Islet precursor cell (in vitro differentiated cells): Measurements from ENCODE around the gene SPATA3.

Experiments
- DNase-seq: peaks from one replicate; pipeline ENCODE4 v3.0.0-alpha.2; 2018

SPATA3 gene

DNA sequence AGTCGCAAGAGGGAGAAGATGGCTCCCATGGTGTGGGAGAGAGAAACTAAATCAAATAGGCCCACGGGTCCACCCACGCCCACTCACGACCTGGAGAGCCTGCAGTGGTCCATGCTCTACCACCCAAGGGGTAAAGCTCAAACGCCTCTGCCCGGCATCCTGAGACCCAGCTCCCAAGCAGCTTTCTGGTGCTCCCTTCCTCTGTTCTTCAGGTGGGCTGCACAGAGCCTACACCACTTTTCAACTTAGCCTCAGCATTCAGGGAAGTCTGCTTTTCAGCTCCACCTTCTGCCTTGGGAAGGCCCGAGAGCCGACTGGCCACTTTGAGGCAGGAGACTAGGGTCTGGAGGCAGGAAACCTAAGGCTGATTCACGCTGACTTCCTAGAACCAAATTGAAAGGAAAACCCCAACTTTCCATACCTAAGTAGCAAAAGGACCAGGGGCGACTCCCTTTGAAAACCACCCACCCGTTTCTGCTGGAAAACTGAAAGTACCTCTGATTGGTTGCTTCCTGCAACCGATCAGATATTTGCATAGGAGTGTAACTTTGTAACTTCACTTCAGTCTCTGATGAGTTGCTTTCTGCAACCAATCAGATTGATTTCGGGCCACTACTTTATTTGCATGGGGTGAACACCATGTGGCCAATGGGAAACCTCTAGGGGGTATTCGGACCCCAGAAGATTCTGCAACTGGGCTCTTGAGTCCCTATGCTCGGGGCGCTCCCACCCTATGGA is 26.8 kb upstream of the SPATA3 start:
- DNase-seq: no peak

DNA sequence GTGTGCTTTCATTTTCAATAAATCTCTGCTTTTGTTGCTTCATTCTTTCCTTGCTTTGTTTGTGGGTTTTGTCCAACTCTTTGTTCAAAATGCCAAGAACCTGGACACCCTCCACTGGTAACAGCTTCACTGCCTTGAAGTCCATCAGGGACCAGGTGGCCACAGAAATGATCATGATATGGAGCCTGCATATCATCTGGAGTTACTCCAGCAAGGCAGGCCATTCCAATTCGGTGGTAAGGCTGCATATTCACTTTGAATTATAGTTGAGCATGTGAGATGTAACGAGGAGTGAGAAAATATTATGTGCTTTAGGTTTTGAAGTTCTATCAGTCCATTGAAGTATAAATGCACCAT is 26.3 kb upstream of the SPATA3 start:
- DNase-seq: no peak

DNA sequence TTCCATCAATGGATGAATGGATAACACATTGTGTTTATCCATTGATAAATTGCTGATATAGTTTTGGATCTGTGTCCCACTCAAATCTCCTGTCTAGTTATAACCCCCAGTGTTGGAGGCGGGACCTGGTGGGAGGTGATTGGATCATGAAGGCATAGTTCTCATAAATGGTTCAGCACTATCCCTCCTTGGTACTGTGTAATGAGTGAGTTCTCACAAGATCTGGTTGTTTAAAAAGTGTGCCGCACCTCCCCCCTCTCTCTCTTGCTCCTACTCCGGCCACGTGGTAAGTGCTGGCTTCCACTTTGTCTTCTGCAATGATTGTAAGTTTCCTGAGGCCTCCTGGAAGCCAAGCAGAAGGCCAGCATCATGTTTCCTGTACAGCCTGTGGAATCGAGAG is 23.9 kb upstream of the SPATA3 start:
- DNase-seq: no peak

DNA sequence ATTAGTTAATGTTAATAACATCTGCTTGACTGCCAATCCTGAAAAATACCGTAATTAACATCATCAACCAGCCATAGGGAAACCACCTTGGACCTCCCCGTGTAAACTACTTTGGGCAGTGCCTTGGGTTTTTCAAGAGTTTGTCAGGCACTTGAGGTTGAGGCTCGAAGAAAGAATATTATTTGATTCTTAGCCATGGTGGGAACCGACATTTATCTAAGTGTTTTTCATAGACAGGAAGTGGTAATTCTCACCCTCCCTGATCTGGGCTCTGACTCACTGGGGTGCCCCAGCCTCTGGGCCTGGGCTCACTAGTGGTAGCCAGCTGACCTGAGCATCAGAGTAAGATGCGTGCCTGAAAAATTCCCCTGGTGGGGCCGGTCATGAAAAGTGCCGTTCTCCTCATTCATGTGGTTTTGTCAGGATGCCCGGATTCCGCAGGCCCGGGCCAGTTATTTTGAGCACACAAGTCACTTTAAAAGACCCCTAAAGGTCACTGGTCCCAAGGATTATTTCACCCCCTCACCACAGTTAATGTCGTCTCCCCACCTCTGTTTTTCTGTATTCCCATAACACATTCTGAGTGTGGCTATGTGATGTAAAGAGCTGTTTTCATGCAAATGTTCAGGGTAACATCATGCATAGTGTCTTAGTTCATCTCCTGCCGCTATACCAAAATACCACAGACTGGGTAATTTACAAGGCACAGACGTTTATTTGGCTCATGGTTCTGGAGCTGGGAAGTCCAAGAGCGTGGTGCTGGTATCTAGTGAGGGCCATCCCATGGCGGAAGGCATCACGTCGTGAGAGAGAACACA is 21.6 kb upstream of the SPATA3 start:
- DNase-seq: peak; percentile 67

DNA sequence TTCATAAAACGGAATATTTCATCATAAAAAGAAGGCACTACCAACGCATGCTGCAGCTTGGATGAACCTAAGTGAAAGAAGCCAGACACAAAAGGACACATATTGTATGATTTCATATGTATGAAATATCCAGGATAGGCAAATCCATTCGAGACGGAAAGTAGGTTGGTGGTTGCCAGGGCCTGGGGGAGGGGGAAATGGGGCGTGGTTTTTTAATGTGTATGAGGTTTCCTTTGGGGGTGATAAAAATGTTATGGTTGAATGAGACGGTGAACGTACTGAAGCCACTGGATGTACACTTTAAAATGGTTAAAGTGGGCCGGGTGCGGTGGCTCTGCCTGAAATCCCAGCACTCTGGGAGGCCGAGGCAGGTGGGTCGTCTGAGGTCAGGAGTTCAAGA is 20.0 kb upstream of the SPATA3 start:
- DNase-seq: no peak

DNA sequence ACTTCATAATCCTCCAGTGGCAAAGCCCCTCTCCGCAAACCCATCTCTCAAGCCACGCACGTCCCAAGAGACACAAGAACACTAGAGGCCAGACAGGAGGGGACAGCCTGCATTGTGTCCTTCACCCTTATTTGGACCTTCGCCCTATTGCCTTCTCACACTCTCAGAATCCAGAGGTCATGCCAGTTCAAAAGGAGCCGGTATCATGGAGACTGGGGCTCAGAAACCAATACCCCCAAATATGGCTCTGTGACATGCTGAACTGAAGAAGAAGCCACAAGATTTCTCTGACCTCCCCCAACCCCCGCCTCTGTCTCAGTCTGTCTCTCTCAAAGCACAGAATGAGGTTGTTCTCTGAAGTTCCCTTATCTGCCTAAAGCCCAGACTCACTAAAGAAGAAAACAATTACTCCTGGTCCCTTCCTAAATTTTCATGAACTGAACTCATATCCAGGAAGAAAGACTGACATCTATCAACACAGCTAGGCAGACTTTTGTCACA is 19.2 kb upstream of the SPATA3 start:
- no peak for DNase-seq

DNA sequence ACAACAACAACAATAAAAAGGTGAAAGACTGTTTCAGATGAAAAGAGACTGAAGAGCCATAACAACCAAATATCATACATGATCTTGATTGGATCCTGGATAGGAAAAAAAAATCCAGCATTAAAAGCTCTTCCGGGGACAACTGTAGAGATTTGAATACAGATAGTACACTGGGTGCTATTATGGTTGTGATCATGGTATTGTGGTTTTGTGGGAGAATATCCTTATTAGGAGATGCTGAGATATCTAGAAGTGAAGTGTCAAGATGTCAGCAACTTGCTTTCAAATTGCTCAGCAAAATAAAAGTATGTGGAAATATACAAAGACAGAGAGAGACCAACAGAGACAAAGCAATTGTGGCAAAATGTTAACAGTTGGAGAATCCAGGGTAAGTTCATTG is 15.5 kb upstream of the SPATA3 start:
- no peak for DNase-seq

DNA sequence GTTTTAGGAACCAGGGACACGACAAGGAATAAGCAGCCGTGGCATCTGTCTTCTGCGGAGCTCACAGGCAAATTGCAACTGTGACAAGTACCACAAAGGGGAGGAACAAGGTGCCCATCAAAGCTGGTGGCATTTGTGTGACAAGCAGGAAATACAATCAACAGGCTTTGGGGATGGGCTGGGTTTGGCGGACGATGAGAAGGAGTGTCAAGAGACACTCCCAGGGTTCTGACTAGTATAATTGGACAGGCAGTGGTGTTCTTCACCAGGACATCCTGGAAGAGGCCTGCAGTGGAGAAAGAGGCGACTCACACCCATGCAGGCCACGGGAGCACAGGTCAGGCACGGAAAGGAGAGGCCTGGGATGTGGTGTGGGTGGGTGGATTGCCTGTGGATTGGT is 14.2 kb upstream of the SPATA3 start:
- DNase-seq: no peak

DNA sequence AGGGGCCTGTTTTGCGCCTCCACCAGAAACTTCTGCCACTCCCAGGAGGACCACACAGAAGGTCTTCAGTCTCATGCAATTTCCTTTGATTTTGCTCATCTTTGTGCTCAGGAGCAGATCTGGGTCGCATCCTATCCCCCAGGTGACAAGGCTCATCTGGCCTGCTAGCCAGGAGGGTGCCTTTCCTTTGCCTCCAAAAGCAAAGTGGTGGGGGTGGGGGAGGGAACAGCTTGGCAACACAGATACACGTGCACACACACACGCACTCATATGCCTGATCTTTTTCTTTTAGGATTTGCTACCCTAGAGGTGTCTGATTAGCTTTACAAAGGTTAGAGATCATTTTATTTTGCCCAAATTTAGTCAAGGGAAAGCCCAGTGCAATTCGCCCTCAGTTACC is 13.8 kb upstream of the SPATA3 start:
- DNase-seq: no peak

DNA sequence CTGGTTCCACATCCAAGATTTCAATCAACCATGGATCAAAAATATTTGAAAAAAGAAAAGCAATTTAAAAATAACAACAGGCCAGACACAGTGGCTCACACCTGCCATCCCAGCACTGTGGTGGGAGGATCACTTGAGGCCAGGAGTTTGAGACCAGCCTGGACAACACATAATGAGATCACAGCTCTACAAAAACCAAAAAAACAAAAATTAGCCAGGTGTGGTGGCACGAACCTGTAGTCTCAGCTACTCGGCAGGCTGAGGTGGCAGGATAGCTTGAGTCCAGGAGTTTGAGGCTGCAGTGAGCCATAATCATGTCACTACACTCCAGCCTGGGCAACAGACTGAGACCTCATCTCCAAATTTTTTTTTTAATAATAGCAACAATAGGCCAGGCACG is 13.4 kb upstream of the SPATA3 start:
- DNase-seq: no peak

DNA sequence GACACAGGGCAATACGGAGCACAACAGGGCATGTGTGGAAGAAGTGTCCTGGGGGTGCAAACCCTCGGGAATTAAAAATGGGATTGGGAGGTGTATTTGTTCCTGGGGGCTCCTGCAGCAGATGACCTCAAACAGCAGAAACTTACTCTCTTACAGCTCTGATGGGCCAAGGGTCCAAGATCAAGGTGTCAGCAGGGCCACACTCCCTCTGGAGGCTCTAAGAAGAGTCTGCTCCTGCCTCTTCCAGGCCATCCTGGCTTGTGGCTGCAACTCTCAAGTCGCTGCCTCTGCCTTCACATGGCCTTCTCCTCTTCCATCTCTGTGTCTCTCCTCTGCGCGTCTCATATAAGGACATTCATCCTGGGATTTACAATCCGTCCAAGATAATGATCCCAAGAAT is 12.4 kb upstream of the SPATA3 start:
- DNase-seq: no peak

DNA sequence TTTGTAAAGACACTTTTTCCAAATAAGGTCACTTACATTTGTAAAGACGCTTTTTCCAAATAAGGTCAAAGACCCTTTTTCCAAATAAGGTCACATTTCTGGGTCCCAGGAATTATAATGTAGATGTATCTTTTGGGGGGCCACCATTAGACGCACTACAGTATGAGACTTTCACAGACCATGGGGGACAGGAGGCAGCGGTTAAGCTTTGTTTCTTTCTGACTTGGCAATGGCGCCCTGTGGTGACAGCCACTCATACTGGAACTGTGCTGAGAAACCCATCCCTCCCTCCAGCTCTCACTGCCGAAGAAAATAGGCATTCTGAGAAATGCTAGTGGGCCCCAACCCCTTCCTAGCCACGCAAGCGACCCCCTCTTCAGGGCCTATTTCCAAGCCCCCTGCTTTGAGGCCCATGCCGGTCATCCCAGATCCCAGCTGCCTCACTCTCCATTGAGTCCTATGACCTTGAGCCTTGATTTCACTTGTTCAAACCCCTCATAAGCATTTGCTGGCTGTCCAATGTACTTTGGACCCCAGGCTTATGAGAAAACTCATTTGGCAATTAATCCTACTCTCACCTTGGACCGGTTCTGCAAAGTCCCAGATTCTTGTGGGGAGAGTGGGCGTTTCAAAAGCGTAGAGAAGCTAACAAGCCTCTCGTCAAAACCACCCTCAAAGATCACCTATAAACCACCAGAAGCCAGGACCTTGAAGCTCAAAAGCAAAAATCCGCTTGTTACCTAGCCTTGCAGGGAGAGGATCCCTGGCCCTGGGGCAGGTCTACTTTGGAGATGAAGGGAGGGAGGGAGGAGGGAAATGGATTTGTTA is 11.3 kb upstream of the SPATA3 start:
- DNase-seq: no peak

DNA sequence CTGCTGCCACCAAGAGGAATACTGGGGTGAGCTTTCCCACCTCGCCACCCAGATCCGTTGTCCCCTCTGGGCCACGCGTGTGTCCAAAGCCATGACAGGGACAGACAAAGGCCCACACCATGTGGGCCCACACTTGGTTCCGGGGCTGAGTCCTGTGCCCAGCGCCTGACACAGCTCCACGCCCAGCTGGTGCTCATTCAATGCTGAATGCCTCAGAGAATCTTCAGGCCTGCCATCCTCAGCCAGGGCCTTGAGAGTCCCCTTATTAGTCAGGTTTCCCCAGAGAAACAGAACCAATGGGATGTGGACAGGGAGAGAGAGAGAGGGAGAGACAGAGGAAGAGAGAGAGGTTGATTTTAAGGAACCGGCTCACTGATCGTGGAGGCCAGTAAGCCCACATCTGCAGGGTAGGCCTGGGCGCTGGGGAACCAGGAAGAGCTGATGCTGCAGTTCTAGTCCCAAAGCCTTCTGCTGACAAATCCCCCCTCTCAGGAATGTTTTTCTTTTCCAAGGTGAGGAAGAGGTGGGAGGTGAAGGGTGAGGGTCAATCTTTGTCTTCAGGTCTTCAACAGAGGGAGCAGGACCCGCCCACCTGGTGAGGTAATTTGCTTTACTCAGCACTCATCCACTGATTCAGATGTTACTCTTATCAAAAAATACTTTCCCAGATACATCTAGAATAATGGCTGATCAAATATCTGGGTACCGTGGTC is 10.2 kb upstream of the SPATA3 start:
- no peak for DNase-seq

DNA sequence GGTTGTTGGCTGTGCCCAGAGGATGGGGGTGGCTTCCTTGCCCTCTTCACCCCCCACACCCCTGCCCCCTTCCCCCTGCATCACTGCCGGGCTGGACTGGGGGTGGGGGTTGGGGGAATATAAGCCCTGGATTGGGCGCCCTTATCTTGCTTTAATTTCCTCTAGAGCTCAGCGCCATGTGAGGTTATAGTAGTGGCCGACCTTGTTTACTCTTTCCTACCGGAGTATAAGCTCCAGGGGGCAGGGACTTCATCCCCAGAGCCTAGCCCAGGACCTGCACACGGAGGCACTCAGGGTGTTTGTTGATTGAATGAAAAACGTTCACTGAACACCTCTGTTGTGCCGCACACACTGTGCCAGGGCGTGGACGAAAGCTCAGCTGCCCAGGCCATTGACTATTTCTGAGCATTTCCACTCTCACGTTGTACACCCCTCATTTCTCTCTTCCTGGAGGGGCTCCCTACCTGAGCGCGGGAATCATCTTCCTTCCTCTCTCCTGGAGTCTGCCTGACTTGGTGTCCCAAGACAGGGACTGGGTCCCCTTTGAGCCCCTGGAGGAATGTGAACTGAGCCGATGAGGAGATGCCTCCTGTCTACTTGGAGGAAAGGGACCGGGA is 9.3 kb upstream of the SPATA3 start:
- no peak for DNase-seq

DNA sequence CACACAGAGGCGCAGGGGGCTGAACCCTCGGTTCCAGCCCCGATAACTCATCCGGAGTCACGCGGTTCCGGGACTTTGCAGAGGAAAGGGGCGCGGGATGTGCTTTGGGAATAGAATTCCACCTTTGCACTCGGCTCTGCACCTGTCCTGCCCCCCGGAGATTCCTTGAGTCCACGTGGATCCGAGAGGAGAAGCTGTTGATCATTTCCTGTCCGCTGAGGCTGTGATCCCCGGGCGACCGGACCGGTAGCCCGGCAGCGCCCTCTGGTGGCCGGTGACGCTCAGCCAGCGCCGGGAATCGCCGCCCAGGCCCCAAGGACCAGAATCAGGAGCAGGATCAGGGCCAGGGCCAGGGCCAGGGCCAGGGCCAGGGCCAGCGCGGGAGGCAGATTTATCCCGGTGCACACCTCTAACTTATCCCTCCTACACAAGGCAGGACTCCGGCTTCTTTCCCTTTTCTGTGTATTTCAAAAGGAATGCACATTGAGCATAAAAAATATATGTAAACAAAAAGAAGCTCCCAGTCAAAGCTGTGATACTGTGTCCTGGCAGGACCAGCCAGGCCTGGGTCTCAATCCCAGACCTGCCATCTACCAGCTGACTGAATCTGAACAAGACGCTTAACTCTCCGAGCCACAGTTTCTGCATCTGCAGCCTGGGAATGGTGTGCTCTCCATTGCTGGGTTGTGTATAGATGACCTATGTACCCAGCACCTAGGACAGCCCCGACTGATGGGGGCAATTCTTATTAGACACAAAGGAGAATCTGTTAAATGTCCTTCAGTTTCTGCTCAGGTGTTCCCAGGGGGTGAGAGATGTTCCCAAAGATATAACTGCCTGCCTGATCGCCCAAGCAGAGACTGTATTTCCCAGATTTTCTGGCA is 8.5 kb upstream of the SPATA3 start:
- peak; percentile 92 for DNase-seq

DNA sequence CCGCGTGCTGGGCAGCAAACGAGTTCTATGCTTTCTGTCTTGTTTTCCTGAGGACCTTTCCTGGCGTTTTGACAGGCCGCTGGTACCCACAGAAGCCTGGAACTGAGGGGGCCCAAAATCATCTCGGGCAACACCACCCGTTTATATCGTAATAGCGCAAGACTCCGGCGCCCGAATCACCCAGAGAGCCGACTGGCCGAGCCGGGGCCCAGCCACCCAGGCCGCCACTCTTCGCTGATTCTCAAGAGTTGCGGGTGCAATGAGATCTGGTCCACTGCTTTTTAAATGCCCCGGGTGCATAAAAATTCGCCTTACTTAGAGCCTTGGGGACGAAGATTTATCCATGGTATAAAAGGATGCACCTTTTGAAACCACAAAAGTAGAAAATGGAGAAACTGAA is 6.2 kb upstream of the SPATA3 start:
- no peak for DNase-seq

DNA sequence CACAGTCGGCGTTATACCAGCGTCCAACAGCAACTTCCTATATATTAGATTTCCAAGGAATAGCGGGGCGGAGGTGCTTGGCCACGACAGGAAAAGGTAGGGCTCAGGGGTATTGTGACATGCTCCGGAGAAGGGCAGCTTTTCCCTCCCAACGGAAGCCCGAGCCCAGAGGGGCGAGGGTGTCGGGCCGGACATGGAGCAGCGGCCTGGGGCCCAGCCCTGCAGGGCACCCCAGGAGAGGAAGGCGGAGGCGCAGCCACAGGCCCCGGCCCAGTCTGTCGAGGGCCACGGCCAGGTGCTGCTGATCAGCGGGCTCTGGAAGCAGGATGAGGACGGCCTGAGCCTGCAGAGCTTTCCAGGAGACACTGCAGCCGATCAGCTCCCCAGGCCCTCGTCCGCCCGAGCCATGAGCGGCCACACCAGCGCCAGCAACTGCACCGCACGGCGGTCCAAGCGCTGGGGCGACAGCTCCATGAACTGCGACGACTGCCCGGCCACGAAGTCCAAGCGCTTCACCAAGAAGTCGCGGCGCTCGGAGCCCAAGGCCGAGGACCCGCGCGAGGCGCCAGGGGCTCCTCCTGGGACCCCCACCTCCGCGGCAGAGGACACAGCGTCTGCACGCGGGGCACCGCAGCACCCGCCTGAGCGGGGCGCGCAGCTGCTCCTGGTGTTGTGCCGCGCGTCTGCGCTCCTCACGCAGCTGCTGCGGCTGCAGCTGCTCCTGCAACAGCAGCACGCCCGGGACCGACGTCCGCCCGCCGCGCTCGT is 5.6 kb upstream of the SPATA3 start:
- DNase-seq: no peak

DNA sequence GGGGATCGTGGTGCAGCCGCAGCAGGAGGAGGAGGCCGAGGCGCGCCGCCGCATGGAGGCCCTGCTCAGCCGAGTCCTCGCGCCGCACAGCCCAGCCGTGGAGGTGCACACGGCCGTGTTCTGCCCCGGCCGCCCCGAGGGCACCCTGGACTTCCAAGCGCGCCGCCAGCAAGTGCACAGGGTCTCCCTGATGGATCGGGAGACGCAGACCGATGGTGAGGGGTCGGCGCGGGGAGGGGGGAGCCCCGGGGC is 5.1 kb upstream of the SPATA3 start:
- no peak for DNase-seq

DNA sequence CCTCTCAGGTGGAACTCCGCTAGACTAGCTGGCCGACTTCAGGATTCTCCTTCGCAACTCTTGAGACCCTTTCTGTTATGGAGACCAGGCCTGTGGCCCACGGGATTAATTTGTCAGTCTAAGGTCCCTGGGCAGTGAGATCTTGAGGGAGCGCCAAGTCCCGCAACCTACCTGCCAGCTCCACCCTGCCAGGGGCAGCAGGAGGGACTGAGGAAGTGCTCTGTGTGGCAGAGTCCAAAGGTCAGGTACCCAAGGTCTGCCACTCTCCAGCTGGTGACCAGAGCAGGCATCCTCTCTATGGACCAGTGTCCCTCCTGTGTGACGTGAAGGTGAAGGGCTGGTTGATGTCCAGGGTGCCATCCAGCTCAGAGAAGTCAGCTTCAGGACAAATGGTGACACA is 4.3 kb upstream of the SPATA3 start:
- no peak for DNase-seq

DNA sequence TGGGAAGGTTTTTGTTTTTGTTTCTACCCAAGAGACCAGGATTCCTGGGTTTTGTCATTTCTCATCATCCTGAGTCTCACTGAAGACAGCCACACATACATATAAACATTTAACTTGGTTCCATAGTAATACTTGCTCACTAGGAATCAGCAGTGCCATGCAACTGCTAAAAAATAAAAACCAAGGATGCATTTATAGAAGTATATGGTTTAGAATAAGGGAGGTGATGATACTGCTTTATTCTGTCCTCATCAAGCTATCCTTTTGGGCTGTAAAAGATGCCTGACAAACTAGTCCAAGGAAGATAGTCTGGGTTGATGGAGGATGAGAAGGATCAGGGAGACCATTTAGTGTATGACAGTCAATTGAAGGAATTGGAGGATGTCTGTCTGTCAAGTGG is 740 bp downstream of the SPATA3 start:
- DNase-seq: no peak

DNA sequence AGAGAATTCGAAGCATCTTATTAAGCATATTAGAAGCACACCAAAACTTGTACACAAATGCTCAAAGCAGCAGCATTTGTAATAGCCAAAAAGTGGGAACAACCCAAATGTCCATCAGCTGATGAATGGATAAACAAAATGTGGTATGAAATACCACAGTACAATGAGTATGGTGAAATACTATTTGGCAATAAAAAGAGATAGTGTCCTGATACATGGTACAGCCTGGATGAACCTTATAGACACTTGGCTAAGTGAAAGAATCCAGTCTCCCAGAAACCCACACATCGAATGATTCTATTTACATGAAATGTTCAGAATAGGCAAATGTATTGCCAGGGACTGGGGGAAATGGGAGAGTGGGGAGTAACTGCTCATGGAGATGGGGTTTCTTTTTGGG is 3.0 kb downstream of the SPATA3 start:
- no peak for DNase-seq
